ENCODE data around the gene PLAC1. TPM values are rescaled to one million over a fixed set of nuclear protein-coding genes. Genes with fewer than 3 reads are reported as not detected.
A peak's percentile ranks its signal among the peaks of the same experiment; 100 is the strongest.

Gene PLAC1
- total RNA-seq, 2 experiments from 2014 or later: not detected

DNA sequence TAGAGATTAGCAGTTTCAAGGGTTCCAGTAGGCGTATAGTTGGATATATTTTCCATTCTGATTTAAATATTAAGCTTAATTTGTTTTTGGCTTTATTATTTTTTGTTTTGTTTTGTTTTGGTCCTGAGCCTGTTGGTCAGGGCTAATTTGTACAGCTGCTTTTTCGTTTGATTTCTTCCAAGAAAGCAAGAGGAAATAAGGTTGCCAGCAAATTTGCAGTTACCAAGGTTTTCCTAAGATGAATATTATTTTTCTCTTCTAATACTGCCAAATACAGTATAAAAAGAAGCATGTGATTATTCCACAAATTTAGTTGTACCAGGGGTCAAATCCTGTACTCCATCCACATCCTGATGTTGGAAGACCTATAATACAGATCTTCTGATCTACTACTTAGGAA, 24.9 kb downstream of the PLAC1 start:
- CTCF ChIA-PET: no interaction called here
- no peak overlapping the region for H3K27ac Mint-ChIP-seq
- peaks cover 4% of the 10 kb centered on the region for H3K27me3 Mint-ChIP-seq
- no peaks in the 10 kb centered on the region for H3K9me3 Mint-ChIP-seq
- no peak overlapping the region for H3K4me3 Mint-ChIP-seq
- POLR2A ChIA-PET: no interaction called here
- no peak for DNase-seq
- H3K4me1 Mint-ChIP-seq: peaks cover 2% of the 10 kb centered on the region
- H3K36me3 Mint-ChIP-seq (ENCODE audit: low read depth): no peaks in the 10 kb centered on the region

- no peak overlapping the region for H3K27ac Mint-ChIP-seq
- DNase-seq: no peak
- no peaks in the 10 kb centered on the region for H3K9me3 Mint-ChIP-seq
- POLR2A ChIA-PET: no interaction called here
- H3K27me3 Mint-ChIP-seq: peaks cover 4% of the 10 kb centered on the region
- peaks cover 2% of the 10 kb centered on the region for H3K4me1 Mint-ChIP-seq
- no peaks in the 10 kb centered on the region for H3K36me3 Mint-ChIP-seq (ENCODE audit: low read depth)
- no peak overlapping the region for H3K4me3 Mint-ChIP-seq
- CTCF ChIA-PET: no interaction called here
Observed at GRCh38 chrX:134632355-134632754, 25.9 kb downstream of the PLAC1 start.

GRCh38 chrX:134631426-134632346, 26.6 kb downstream of the PLAC1 start:
- H3K4me1 Mint-ChIP-seq: peaks cover 2% of the 10 kb centered on the region
- no peak overlapping the region for H3K27ac Mint-ChIP-seq
- H3K9me3 Mint-ChIP-seq: no peaks in the 10 kb centered on the region
- no peaks in the 10 kb centered on the region for H3K36me3 Mint-ChIP-seq (ENCODE audit: low read depth)
- H3K27me3 Mint-ChIP-seq: peaks cover 4% of the 10 kb centered on the region
- ChIA-PET CTCF (no interaction called here), POLR2A (no interaction called here)
- no peak overlapping the region for H3K4me3 Mint-ChIP-seq
- no peak for DNase-seq

- ChIA-PET CTCF (no interaction called here), POLR2A (no interaction called here)
- Mint-ChIP-seq H3K27ac (no peak overlapping the region), H3K36me3 (ENCODE audit: low read depth) (no peaks in the 10 kb centered on the region), H3K4me1 (peaks cover 2% of the 10 kb centered on the region), H3K27me3 (peaks cover 4% of the 10 kb centered on the region), H3K4me3 (no peak overlapping the region), H3K9me3 (no peaks in the 10 kb centered on the region)
- no peak for DNase-seq
Observed at GRCh38 chrX:134628663-134629062, 29.6 kb downstream of the PLAC1 start.

GRCh38 chrX:134626434-134626833, 31.8 kb downstream of the PLAC1 start:
- POLR2A ChIA-PET: no interaction called here
- peaks cover 2% of the 10 kb centered on the region for H3K27me3 Mint-ChIP-seq

GRCh38 chrX:134625315-134625718, 33.0 kb downstream of the PLAC1 start:
- no peaks in the 10 kb centered on the region for H3K9me3 Mint-ChIP-seq
- no peak overlapping the region for H3K4me3 Mint-ChIP-seq
- POLR2A ChIA-PET: no interaction called here
- peaks cover 5% of the 10 kb centered on the region for H3K27me3 Mint-ChIP-seq
- DNase-seq: no peak
- H3K27ac Mint-ChIP-seq: no peak overlapping the region
- CTCF ChIA-PET: no interaction called here
- H3K4me1 Mint-ChIP-seq: peaks cover 20% of the 10 kb centered on the region
- peaks cover 4% of the 10 kb centered on the region for H3K36me3 Mint-ChIP-seq (ENCODE audit: low read depth)

More at GRCh38 chrX:134626434-134626833, 31.8 kb downstream of the PLAC1 start:
- H3K36me3 Mint-ChIP-seq (ENCODE audit: low read depth): peaks cover 4% of the 10 kb centered on the region
- DNase-seq: no peak
- CTCF ChIA-PET: no interaction called here
- no peak overlapping the region for H3K4me3 Mint-ChIP-seq
- no peak overlapping the region for H3K27ac Mint-ChIP-seq
- peaks cover 18% of the 10 kb centered on the region for H3K4me1 Mint-ChIP-seq
- H3K9me3 Mint-ChIP-seq: no peaks in the 10 kb centered on the region

GRCh38 chrX:134624046-134624430, 34.2 kb downstream of the PLAC1 start:
- H3K4me1 Mint-ChIP-seq: peaks cover 20% of the 10 kb centered on the region
- no peak overlapping the region for H3K27ac Mint-ChIP-seq
- ChIA-PET CTCF (interaction anchor here (0.9 kb wide), 1 partner anchor 10 kb away, joined by 3 read pairs; no protein-coding TSS in a partner anchor), POLR2A (no interaction called here)
- no peaks in the 10 kb centered on the region for H3K9me3 Mint-ChIP-seq
- peaks cover 5% of the 10 kb centered on the region for H3K27me3 Mint-ChIP-seq
- H3K36me3 Mint-ChIP-seq (ENCODE audit: low read depth): peaks cover 4% of the 10 kb centered on the region
- DNase-seq: no peak
- no peak overlapping the region for H3K4me3 Mint-ChIP-seq

DNA sequence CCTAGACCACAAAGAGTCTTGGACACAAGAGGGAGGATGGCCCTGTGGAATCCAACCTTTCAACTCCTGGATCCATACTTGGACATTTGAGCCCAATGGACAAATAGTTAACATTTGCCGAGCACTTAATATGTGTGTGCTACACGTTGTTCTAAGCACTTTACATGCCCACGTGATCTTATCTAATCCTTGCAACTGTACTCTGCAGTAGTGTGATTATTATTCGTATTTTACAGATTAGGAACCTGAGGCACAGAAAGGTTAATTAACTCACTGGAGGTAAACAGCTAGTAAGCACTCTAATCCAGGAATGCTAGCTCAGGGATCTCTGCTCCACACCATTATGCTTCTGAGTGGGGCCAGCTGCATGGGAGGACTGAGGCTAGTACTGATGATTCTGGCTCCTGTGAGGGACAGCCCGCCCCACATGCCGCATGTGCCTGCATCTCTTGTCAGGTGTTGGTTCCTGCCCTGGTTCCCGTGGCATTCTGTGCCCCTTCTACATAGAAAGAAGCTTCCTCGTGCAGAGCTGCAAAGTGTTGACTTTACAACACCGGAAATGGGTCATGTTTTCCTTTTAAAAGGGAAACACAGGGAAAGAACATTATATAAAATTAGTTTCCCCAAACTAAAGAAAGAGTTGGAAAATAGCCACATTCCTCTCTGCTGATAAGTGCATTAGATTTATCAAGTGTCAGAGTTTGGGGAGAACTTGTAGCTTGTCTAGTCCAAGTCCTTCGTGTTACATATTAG, 34.8 kb downstream of the PLAC1 start:
- DNase-seq: no peak
- ChIA-PET CTCF (interaction anchor here (0.9 kb wide), 1 partner anchor 11 kb away, joined by 3 read pairs; no protein-coding TSS in a partner anchor), POLR2A (no interaction called here)
- Mint-ChIP-seq H3K36me3 (ENCODE audit: low read depth) (peaks cover 4% of the 10 kb centered on the region), H3K27me3 (peaks cover 5% of the 10 kb centered on the region), H3K4me3 (no peak overlapping the region), H3K9me3 (no peaks in the 10 kb centered on the region), H3K27ac (no peak overlapping the region), H3K4me1 (peaks cover 20% of the 10 kb centered on the region)

DNA sequence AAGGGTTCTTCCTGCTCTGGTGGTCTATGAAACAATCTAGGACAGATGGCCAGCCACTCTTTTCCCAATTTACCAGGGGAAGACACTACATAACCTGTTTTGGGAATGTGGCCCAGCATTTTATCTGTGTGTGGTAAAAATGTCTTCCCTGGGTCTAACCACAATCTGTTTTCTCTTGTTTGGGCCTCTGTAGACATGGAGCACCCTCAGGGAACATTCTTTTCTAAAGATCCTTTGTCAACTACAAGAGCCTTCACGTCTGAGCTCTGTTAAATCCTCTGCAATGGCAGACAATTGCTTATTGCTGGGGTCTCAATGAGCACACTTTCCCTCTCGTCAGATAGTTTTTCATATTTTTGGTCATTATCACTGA, 35.5 kb downstream of the PLAC1 start:
- ChIA-PET CTCF (interaction anchor here (0.7 to 0.9 kb wide), 2 partner anchors 11 to 1641 kb away, joined by 3 to 4 read pairs; no protein-coding TSS in a partner anchor), POLR2A (interaction anchor here (1.0 kb wide), 1 partner anchor 163 kb away, joined by 3 read pairs; the partner anchor contains the start of gene HPRT1)
- Mint-ChIP-seq H3K9me3 (no peaks in the 10 kb centered on the region), H3K4me1 (peaks cover 20% of the 10 kb centered on the region), H3K27me3 (peaks cover 5% of the 10 kb centered on the region), H3K27ac (no peak overlapping the region), H3K36me3 (ENCODE audit: low read depth) (peaks cover 4% of the 10 kb centered on the region), H3K4me3 (no peak overlapping the region)
- DNase-seq: no peak

GRCh38 chrX:134622056-134622812, 36.0 kb downstream of the PLAC1 start:
- ChIA-PET POLR2A (interaction anchor here (1.0 kb wide), 1 partner anchor 162 kb away, joined by 3 read pairs; the partner anchor contains the start of gene HPRT1), CTCF (interaction anchor here (0.7 kb wide), 1 partner anchor 1641 kb away, joined by 4 read pairs; no protein-coding TSS in a partner anchor)
- Mint-ChIP-seq H3K4me3 (no peak overlapping the region), H3K4me1 (peaks cover 20% of the 10 kb centered on the region), H3K27me3 (peaks cover 5% of the 10 kb centered on the region), H3K36me3 (ENCODE audit: low read depth) (peaks cover 4% of the 10 kb centered on the region), H3K27ac (peak overlapping the region; percentile 56), H3K9me3 (no peaks in the 10 kb centered on the region)
- peak; percentile 40 for DNase-seq

GRCh38 chrX:134619838-134620237, 38.4 kb downstream of the PLAC1 start:
- H3K4me1 Mint-ChIP-seq: peaks cover 19% of the 10 kb centered on the region
- CTCF ChIA-PET: no interaction called here
- peaks cover 4% of the 10 kb centered on the region for H3K36me3 Mint-ChIP-seq (ENCODE audit: low read depth)
- POLR2A ChIA-PET: no interaction called here
- H3K27ac Mint-ChIP-seq: no peak overlapping the region
- DNase-seq: no peak
- no peak overlapping the region for H3K4me3 Mint-ChIP-seq
- H3K27me3 Mint-ChIP-seq: peaks cover 5% of the 10 kb centered on the region
- no peaks in the 10 kb centered on the region for H3K9me3 Mint-ChIP-seq

- H3K4me3 Mint-ChIP-seq: no peak overlapping the region
- no peaks in the 10 kb centered on the region for H3K9me3 Mint-ChIP-seq
- no peaks in the 10 kb centered on the region for H3K4me1 Mint-ChIP-seq
- H3K27me3 Mint-ChIP-seq: peaks cover 4% of the 10 kb centered on the region
- ChIA-PET POLR2A (no interaction called here), CTCF (no interaction called here)
- no peak overlapping the region for H3K27ac Mint-ChIP-seq
- no peaks in the 10 kb centered on the region for H3K36me3 Mint-ChIP-seq (ENCODE audit: low read depth)
- DNase-seq: no peak
Observed at GRCh38 chrX:134613396-134613795, 44.9 kb downstream of the PLAC1 start.

DNA sequence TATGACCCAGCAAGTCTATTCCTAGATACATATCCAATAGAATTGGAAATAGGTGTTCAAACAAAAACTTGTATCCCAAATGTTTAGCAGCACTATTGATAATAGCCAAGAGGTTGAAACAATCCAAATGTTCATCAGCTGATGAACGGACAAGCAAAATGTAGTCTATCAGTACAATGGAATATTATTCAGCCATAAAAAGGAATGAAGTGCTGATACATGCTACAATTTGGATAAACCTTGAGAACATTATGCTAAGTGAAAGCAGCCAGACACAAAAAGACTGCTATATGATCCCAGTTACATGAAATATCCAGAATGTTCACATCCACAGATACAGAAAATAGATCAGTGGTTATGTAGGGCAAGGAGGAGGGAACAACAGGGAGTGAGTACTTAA, 50.1 kb downstream of the PLAC1 start:
- Mint-ChIP-seq H3K9me3 (no peaks in the 10 kb centered on the region), H3K36me3 (ENCODE audit: low read depth) (no peaks in the 10 kb centered on the region), H3K4me1 (no peaks in the 10 kb centered on the region), H3K27me3 (no peaks in the 10 kb centered on the region), H3K27ac (no peak overlapping the region), H3K4me3 (no peak overlapping the region)
- ChIA-PET CTCF (no interaction called here), POLR2A (no interaction called here)
- no peak for DNase-seq

Data from activated CD4-positive, alpha-beta memory T cell treated with anti-CD3 and anti-CD28 coated beads, Interleukin-2, amount 10 ng/mL, durations not matched to agents 7 days and 5 days (primary cell).